HG03175 (cell line): Measurements from ENCODE around the gene MBTPS1.

Experiments used
- ATAC-seq: cut with Tn5 transposase; IDR thresholded peaks from one replicate; pipeline ENCODE4 v1.9.1; 2021; ENCODE audit warnings: mild to moderate bottlenecking, moderate library complexity; ENCODE audit not compliant: unreplicated experiment

Gene MBTPS1

GRCh38 chr16:84104231-84104630, 12.5 kb downstream of the MBTPS1 start:
- no peak for ATAC-seq

- no peak for ATAC-seq
Measured at GRCh38 chr16:84103678-84104077, 13.1 kb downstream of the MBTPS1 start.

GRCh38 chr16:84098939-84099338, 17.8 kb downstream of the MBTPS1 start:
- ATAC-seq: no peak

GRCh38 chr16:84096447-84097005, 20.2 kb downstream of the MBTPS1 start:
- ATAC-seq: no peak

- ATAC-seq: no peak
Measured at GRCh38 chr16:84095466-84095865, 21.3 kb downstream of the MBTPS1 start.

DNA sequence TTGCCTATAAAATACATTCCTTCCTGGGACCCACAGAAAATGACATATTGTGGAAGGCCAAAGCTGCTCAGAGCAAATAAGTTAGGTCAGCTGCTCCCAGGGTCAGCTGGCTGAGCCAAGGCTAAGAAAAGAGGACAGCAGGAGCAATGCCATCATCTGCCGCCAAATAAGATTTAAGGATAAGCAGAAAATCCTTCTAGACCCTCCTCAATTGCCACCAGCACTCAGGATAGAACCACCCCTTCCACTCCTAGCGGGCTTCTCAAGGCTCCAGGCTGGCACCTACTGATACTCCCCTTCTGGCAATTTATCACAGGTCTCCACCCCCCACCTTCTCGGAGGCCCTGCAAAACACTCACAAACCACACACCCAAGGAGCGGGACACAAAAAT, 22.9 kb downstream of the MBTPS1 start:
- ATAC-seq: no peak

DNA sequence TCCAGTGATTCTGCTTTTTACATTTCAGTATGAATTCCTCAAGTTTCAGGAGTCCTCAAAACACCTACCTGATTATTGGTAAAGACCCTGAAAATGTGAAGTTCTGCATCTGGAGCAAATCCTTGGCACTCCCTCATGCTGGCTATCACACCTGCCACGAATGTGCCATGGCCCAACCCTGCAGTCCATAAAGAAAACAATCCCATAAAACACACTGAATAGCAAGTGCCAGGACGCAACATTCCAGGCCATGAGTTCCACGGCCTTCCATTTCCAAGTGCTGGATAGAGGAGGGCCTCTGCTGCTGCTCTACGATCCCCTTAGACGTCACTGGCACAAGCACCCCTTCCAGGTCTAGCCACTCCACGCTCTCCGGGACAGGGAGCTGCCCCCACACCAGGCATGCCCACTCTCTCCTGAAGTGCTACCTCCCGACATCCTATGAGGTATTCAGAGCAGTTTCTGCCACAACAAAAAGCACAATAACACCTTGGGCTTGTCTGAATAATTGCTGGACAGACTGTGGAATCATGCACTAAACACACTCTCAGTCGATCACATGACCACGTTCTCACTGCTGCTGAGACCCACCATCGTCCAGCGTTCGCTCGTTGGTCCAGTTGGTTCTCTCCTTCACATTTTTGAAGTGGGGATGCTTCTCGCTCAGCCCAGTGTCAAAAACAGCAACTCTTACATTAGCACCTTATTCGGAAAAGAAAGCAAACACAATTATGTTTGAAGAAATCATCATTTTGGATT, 23.4 kb downstream of the MBTPS1 start:
- no peak for ATAC-seq

GRCh38 chr16:84091460-84091859, 25.3 kb downstream of the MBTPS1 start:
- ATAC-seq: no peak

- no peak for ATAC-seq
Measured at GRCh38 chr16:84090211-84090610, 26.5 kb downstream of the MBTPS1 start.

- peak; percentile 82 for ATAC-seq
Measured at GRCh38 chr16:84088695-84089395, 27.9 kb downstream of the MBTPS1 start.

- ATAC-seq: no peak
Measured at GRCh38 chr16:84087466-84088151, 29.1 kb downstream of the MBTPS1 start.

- no peak for ATAC-seq
Measured at GRCh38 chr16:84087001-84087400, 29.7 kb downstream of the MBTPS1 start.

DNA sequence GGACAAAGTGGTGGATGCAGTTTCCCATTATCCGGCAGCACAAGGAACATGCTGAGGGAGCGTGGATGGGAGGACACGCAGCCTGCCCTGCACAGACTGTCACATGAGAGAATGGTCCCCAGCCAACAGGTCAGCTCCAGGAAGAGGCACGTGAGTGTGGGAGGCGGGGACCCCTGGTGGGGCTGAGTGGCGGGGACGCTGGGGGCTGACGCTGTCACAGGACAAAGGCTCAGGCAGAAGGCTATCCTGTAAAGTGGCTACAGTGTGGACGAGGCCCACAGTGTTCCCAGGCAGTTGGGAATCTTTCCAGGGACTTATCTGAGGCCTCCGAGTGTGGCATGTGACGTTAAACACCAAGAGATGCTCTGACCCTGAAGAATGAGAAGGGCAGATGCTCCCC, 30.4 kb downstream of the MBTPS1 start:
- ATAC-seq: no peak

DNA sequence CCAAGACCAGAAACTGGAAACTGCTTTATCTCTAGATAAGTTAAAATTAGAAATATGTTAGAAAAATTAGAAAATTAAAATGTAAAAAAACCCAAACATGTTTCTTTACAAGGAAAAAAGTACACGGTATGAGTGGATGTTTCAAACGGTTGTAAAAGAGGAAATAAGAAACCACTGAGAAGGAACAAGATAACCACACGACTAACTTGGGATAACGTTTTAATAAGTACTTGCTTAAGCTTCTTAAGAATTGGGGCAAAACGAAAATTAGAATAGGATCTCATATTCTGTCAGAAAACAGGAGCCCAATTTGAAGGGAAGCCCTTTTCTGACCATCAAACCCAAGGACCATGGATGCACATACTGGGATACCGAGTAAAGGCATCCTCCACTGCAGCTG, 31.0 kb downstream of the MBTPS1 start:
- ATAC-seq: no peak

DNA sequence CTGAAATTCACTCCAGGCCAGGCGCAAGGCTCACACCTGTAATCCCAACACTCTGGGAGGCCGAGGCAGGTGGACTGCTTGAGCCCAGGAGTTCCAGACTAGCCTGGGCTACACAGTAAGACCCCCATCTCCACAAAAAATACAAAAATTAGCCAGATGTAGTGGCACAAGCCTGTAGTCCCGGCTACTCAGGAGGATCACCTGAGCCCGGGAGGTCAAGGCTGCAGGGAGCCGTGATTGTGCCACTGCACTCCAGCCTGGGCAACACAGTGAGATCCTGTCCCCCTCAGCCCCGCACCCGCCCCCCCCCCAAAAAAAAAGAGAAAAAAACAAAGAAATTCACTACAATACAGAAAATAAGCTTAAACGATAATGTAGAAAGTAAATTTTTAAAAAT, 31.5 kb downstream of the MBTPS1 start:
- ATAC-seq: no peak

DNA sequence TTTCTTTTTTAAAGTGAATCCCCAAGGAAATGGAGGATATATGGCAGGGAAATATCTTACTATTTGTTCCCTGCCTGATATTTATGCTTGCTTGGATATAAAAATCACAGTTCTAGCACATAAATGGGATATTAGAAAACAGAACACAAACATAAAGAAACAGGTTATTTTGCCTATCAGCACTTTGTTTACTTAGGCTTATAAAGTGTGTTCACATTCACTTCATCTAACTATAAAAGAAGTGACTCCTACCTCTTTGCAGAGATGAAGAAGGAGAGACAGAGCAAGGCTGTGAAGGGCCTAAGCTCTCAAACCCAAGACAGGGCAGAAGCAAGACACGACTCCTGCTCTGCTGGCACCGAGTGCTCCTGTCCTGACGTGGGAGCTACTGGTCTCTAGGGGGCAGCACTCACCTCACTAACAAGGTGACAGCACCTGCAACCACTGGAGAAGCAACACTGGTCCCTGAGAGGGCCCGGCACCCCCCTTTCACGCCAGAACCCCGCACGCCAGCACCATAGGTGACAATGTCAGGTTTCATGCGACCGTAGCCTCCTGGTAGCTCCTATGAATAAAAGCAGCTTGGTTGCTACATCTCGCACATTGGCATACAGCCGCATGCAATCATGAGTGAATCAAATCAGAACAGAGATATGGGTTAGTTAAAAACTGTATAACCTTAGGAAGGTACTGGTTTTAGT, 32.0 kb downstream of the MBTPS1 start:
- peak; percentile 53 for ATAC-seq

GRCh38 chr16:84082835-84083569, 33.7 kb downstream of the MBTPS1 start:
- ATAC-seq: no peak

GRCh38 chr16:84082110-84082509, 34.6 kb downstream of the MBTPS1 start:
- ATAC-seq: no peak

GRCh38 chr16:84081446-84081989, 35.2 kb downstream of the MBTPS1 start:
- no peak for ATAC-seq

GRCh38 chr16:84080813-84081212, 35.9 kb downstream of the MBTPS1 start:
- no peak for ATAC-seq
